SK-N-SH treated with all-trans-retinoic acid at 6 μM for 48 hours (cell line): Measurements from ENCODE around the gene PTCD1.

Experiments
- ATAC-seq: fragments of 200-7000 bp; cut with Tn5 transposase; 3 replicates; pipeline ENCODE4 v1.9.1; 2020; ENCODE audit warnings: mild to moderate bottlenecking, moderate library complexity
- ARNTL ChIP-seq: fragments of 450-650 bp; formaldehyde crosslinking; IDR thresholded peaks from 2 replicates; pipeline ENCODE4 v1.5.0; 2020; ENCODE audit warnings: low read depth, mild to moderate bottlenecking, moderate library complexity, borderline replicate concordance
- CSRNP3 ChIP-seq: fragments of 250-450 bp; sonication (Bioruptor Pico); IDR thresholded peaks from 2 replicates; pipeline ENCODE4 v1.5.1; 2021; ENCODE audit warnings: mild to moderate bottlenecking, moderate library complexity
- GLIS3 ChIP-seq: fragments of 250-450 bp; sonication (Bioruptor Pico); IDR thresholded peaks from 2 replicates; pipeline ENCODE4 v1.5.0; 2020; ENCODE audit warnings: mild to moderate bottlenecking, moderate library complexity
- ISL1 ChIP-seq: fragments of 250-450 bp; sonication (Bioruptor Pico); IDR thresholded peaks from 2 replicates; pipeline ENCODE4 v2.1.2; 2022; ENCODE audit warnings: mild to moderate bottlenecking, moderate library complexity
- PPARA ChIP-seq: fragments of 250-450 bp; sonication (Bioruptor Pico); IDR thresholded peaks from 2 replicates; pipeline ENCODE4 v1.5.0; 2020; ENCODE audit warnings: mild to moderate bottlenecking, borderline replicate concordance
- SNAI2 ChIP-seq: fragments of 250-450 bp; sonication (Bioruptor Pico); IDR thresholded peaks from 2 replicates; pipeline ENCODE4 v1.5.0; 2020; ENCODE audit warnings: mild to moderate bottlenecking, moderate library complexity
- TCF4 ChIP-seq: fragments of 250-450 bp; sonication (Bioruptor Pico); IDR thresholded peaks from 2 replicates; pipeline ENCODE4 v1.8.0; 2021; ENCODE audit warnings: mild to moderate bottlenecking, moderate library complexity, borderline replicate concordance
- TOX ChIP-seq: fragments of 250-450 bp; sonication (Bioruptor Pico); IDR thresholded peaks from 2 replicates; pipeline ENCODE4 v1.8.0; 2021; ENCODE audit warnings: mild to moderate bottlenecking, moderate library complexity, borderline replicate concordance
- ZC3H10 ChIP-seq: fragments of 250-450 bp; sonication (Bioruptor Pico); IDR thresholded peaks from 2 replicates; pipeline ENCODE4 v1.5.1; 2021; ENCODE audit warnings: mild to moderate bottlenecking, moderate library complexity
- ZFP3 ChIP-seq: fragments of 250-450 bp; sonication (Bioruptor Pico); IDR thresholded peaks from 2 replicates; pipeline ENCODE4 v1.5.0; 2020; ENCODE audit warnings: mild to moderate bottlenecking, moderate library complexity
- ZFP30 ChIP-seq: fragments of 450-650 bp; formaldehyde crosslinking; IDR thresholded peaks from 2 replicates; pipeline ENCODE4 v1.5.0; 2022; ENCODE audit warnings: mild to moderate bottlenecking, moderate library complexity
- ZNF565 ChIP-seq: fragments of 450-650 bp; formaldehyde crosslinking; conservative IDR thresholded peaks from 2 replicates; pipeline ENCODE4 v1.5.0; 2020; ENCODE audit warnings: low read depth, mild to moderate bottlenecking, moderate library complexity
- ZNF70 ChIP-seq: fragments of 450-650 bp; formaldehyde crosslinking; IDR thresholded peaks from 2 replicates; pipeline ENCODE4 v1.5.0; 2020; ENCODE audit warnings: mild to moderate bottlenecking, moderate library complexity
- ZNF8 ChIP-seq: fragments of 450-650 bp; formaldehyde crosslinking; IDR thresholded peaks from 2 replicates; pipeline ENCODE4 v1.5.0; 2020; ENCODE audit warnings: mild to moderate bottlenecking, moderate library complexity
- TF ChIP-seq, protein P1 (sequence below): fragments of 250-450 bp; sonication (Bioruptor Pico); IDR thresholded peaks from 2 replicates; pipeline ENCODE4 v1.8.0; 2020; ENCODE audit warnings: mild to moderate bottlenecking, moderate library complexity, borderline replicate concordance
- TF ChIP-seq, protein P2 (sequence below): fragments of 250-450 bp; sonication (Bioruptor Pico); IDR thresholded peaks from 2 replicates; pipeline ENCODE4 v1.8.0; 2021; ENCODE audit warnings: low read depth, mild to moderate bottlenecking, moderate library complexity, borderline replicate concordance
- TF ChIP-seq, protein P3 (sequence below): fragments of 250-450 bp; sonication (Bioruptor Pico); IDR thresholded peaks from 2 replicates; pipeline ENCODE4 v1.5.1; 2020; ENCODE audit warnings: low read depth, mild to moderate bottlenecking, moderate library complexity
- TF ChIP-seq, protein P4 (sequence below): fragments of 250-450 bp; sonication (Bioruptor Pico); IDR thresholded peaks from 2 replicates; pipeline ENCODE4 v1.5.0; 2020; ENCODE audit warnings: mild to moderate bottlenecking, moderate library complexity

PTCD1 gene

DNA sequence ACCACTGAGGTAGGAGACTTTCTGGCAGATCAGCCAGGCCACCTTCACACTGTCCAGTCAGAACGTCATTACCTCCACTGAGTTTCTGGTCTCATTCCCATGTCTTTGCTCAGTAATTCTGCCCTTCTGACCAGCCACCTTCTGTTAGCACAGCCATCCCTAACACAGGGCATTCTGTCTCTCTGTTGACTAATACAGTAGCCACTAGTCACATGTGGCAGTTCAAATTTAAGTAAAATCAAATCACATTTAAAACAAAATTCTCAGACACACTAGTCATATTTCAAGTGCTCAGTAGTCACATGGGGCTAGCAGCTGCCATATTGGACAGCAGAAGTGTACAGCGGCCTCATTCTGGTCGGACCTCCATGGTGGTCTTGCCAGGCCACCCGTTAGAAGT is 7.5 kb upstream of the PTCD1 start (continued):
- TF ChIP-seq TOX: no peak
- TF ChIP-seq GLIS3 (CRISPR knock-in tag): no peak
- no peak for TF ChIP-seq ARNTL (CRISPR knock-in tag)
- TF ChIP-seq, protein P1, sequence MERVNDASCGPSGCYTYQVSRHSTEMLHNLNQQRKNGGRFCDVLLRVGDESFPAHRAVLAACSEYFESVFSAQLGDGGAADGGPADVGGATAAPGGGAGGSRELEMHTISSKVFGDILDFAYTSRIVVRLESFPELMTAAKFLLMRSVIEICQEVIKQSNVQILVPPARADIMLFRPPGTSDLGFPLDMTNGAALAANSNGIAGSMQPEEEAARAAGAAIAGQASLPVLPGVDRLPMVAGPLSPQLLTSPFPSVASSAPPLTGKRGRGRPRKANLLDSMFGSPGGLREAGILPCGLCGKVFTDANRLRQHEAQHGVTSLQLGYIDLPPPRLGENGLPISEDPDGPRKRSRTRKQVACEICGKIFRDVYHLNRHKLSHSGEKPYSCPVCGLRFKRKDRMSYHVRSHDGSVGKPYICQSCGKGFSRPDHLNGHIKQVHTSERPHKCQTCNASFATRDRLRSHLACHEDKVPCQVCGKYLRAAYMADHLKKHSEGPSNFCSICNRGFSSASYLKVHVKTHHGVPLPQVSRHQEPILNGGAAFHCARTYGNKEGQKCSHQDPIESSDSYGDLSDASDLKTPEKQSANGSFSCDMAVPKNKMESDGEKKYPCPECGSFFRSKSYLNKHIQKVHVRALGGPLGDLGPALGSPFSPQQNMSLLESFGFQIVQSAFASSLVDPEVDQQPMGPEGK (CRISPR knock-in tag): no peak

GRCh38 chr7:99440195-99440594 is 1.6 kb upstream of the PTCD1 start:
- TF ChIP-seq, protein P2, sequence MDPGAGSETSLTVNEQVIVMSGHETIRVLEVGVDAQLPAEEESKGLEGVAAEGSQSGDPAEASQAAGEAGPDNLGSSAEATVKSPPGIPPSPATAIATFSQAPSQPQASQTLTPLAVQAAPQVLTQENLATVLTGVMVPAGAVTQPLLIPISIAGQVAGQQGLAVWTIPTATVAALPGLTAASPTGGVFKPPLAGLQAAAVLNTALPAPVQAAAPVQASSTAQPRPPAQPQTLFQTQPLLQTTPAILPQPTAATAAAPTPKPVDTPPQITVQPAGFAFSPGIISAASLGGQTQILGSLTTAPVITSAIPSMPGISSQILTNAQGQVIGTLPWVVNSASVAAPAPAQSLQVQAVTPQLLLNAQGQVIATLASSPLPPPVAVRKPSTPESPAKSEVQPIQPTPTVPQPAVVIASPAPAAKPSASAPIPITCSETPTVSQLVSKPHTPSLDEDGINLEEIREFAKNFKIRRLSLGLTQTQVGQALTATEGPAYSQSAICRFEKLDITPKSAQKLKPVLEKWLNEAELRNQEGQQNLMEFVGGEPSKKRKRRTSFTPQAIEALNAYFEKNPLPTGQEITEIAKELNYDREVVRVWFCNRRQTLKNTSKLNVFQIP (CRISPR knock-in tag): no peak
- TF ChIP-seq ZNF565 (CRISPR knock-in tag): no peak
- TF ChIP-seq ZC3H10 (CRISPR knock-in tag): no peak
- TF ChIP-seq, protein P3, sequence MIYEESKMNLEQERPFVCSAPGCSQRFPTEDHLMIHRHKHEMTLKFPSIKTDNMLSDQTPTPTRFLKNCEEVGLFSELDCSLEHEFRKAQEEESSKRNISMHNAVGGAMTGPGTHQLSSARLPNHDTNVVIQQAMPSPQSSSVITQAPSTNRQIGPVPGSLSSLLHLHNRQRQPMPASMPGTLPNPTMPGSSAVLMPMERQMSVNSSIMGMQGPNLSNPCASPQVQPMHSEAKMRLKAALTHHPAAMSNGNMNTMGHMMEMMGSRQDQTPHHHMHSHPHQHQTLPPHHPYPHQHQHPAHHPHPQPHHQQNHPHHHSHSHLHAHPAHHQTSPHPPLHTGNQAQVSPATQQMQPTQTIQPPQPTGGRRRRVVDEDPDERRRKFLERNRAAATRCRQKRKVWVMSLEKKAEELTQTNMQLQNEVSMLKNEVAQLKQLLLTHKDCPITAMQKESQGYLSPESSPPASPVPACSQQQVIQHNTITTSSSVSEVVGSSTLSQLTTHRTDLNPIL (CRISPR knock-in tag): no peak
- TF ChIP-seq CSRNP3: no peak
- no peak for TF ChIP-seq PPARA (CRISPR knock-in tag)
- ATAC-seq: no peak

- TF ChIP-seq ZFP3 (CRISPR knock-in tag): no peak
- TF ChIP-seq SNAI2 (CRISPR knock-in tag): no peak
- no peak for TF ChIP-seq ZFP30
- no peak for TF ChIP-seq CSRNP3
- TF ChIP-seq, protein P1 (CRISPR knock-in tag): no peak
- TF ChIP-seq, protein P4, sequence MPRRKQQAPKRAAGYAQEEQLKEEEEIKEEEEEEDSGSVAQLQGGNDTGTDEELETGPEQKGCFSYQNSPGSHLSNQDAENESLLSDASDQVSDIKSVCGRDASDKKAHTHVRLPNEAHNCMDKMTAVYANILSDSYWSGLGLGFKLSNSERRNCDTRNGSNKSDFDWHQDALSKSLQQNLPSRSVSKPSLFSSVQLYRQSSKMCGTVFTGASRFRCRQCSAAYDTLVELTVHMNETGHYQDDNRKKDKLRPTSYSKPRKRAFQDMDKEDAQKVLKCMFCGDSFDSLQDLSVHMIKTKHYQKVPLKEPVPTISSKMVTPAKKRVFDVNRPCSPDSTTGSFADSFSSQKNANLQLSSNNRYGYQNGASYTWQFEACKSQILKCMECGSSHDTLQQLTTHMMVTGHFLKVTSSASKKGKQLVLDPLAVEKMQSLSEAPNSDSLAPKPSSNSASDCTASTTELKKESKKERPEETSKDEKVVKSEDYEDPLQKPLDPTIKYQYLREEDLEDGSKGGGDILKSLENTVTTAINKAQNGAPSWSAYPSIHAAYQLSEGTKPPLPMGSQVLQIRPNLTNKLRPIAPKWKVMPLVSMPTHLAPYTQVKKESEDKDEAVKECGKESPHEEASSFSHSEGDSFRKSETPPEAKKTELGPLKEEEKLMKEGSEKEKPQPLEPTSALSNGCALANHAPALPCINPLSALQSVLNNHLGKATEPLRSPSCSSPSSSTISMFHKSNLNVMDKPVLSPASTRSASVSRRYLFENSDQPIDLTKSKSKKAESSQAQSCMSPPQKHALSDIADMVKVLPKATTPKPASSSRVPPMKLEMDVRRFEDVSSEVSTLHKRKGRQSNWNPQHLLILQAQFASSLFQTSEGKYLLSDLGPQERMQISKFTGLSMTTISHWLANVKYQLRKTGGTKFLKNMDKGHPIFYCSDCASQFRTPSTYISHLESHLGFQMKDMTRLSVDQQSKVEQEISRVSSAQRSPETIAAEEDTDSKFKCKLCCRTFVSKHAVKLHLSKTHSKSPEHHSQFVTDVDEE (CRISPR knock-in tag): no peak
- TF ChIP-seq TCF4: no peak
- no peak for TF ChIP-seq ARNTL (CRISPR knock-in tag)
- no peak for TF ChIP-seq ZNF8 (CRISPR knock-in tag)
- TF ChIP-seq, protein P2 (CRISPR knock-in tag): no peak
- no peak for TF ChIP-seq ISL1 (CRISPR knock-in tag)
- TF ChIP-seq ZNF70: no peak
- peak; percentile 41 for ATAC-seq
These were observed 539 bp downstream of the PTCD1 start for GRCh38 chr7:99437946-99438572.
